GM23338 (cell line): ENCODE results near the gene GDAP1L1. TPM values are rescaled to one million over a fixed set of nuclear protein-coding genes. Genes with fewer than 3 reads are reported as not detected.

ENCODE experiments used
- ATAC-seq: fragments of 200-7000 bp; cut with Tn5 transposase; 3 replicates; pipeline ENCODE4 v1.9.1; 2020
- DNase-seq: peaks from one replicate; pipeline ENCODE4 v3.0.0-alpha.2; 2015; ENCODE audit warnings: low spot score
- H2AFZ ChIP-seq: fragments of 200-600 bp; sonication (generic); 2 replicates; pipeline ENCODE4 v1.8.0; 2016; ENCODE audit warnings: antibody characterized with exemption, mild to moderate bottlenecking, moderate library complexity
- H3F3A ChIP-seq: fragments of 200-600 bp; sonication (generic); replicated peaks from 2 replicates; pipeline ENCODE4 v1.8.0; 2017; ENCODE audit warnings: antibody characterized with exemption, mixed run types, low read depth
- H3K27ac ChIP-seq: fragments of 200-600 bp; sonication (generic); 2 replicates; pipeline ENCODE4 v1.6.1; 2016; ENCODE audit warnings: low read depth
- H3K27me3 ChIP-seq: fragments of 200-600 bp; sonication (generic); 2 replicates; pipeline ENCODE4 v1.8.0; 2016; ENCODE audit warnings: mild to moderate bottlenecking, mixed run types, moderate library complexity; ENCODE audit not compliant: insufficient read depth
- H3K36me3 ChIP-seq: fragments of 200-600 bp; sonication (generic); 2 replicates; pipeline ENCODE4 v1.8.0; 2016; ENCODE audit warnings: mild to moderate bottlenecking; ENCODE audit not compliant: insufficient read depth
- H3K4me1 ChIP-seq: fragments of 200-600 bp; sonication (generic); 2 replicates; pipeline ENCODE4 v1.8.0; 2016; ENCODE audit warnings: mild to moderate bottlenecking, moderate library complexity; ENCODE audit not compliant: insufficient read depth
- H3K4me2 ChIP-seq: fragments of 200-600 bp; sonication (generic); 2 replicates; pipeline ENCODE4 v1.7.1; 2017; ENCODE audit warnings: mixed run types
- H3K4me3 ChIP-seq: fragments of 200-600 bp; sonication (generic); 2 replicates; pipeline ENCODE4 v1.6.1; 2016; ENCODE audit warnings: mixed run types
- H3K79me2 ChIP-seq: fragments of 200-600 bp; sonication (generic); replicated peaks from 2 replicates; pipeline ENCODE4 v1.8.0; 2017; ENCODE audit warnings: mild to moderate bottlenecking; ENCODE audit not compliant: insufficient read depth
- H3K9me2 ChIP-seq: fragments of 200-600 bp; sonication (generic); 2 replicates; pipeline ENCODE4 v1.8.0; 2017; ENCODE audit not compliant: insufficient read depth
- H4K20me1 ChIP-seq: fragments of 200-600 bp; sonication (generic); replicated peaks from 2 replicates; pipeline ENCODE4 v1.8.0; 2017; ENCODE audit warnings: mild to moderate bottlenecking; ENCODE audit not compliant: insufficient read depth
- H3K27ac Mint-ChIP-seq: 2 replicates; pipeline ENCODE4 v1.8.0; 2020; ENCODE audit warnings: inconsistent platforms, mild to moderate bottlenecking, moderate library complexity, mixed read lengths
- H3K27me3 Mint-ChIP-seq: 3 replicates; pipeline ENCODE4 v1.8.0; 2022; ENCODE audit warnings: low read depth, mild to moderate bottlenecking, moderate library complexity, mixed read lengths, inconsistent platforms; ENCODE audit not compliant: insufficient read depth, poor library complexity
- H3K36me3 Mint-ChIP-seq: 3 replicates; pipeline ENCODE4 v1.8.0; 2021; ENCODE audit warnings: low read depth, mild to moderate bottlenecking, inconsistent platforms, moderate library complexity, mixed read lengths
- H3K4me1 Mint-ChIP-seq: 3 replicates; pipeline ENCODE4 v1.8.0; 2020; ENCODE audit warnings: mild to moderate bottlenecking, inconsistent platforms, mixed read lengths
- H3K4me3 Mint-ChIP-seq: 3 replicates; pipeline ENCODE4 v1.8.0; 2021; ENCODE audit warnings: moderate library complexity, mild to moderate bottlenecking, inconsistent platforms, mixed read lengths
- H3K9me3 Mint-ChIP-seq: 3 replicates; pipeline ENCODE4 v1.8.0; 2020; ENCODE audit warnings: moderate library complexity, mild to moderate bottlenecking, inconsistent platforms, mixed read lengths
- CREB1 ChIP-seq: fragments of 250-450 bp; sonication (Bioruptor Pico); IDR thresholded peaks from 2 replicates; pipeline ENCODE4 v1.5.0; 2020; ENCODE audit warnings: low read depth, mild to moderate bottlenecking, moderate library complexity
- EZH2 ChIP-seq: fragments of 200-600 bp; sonication (generic); IDR thresholded peaks from one replicate; pipeline ENCODE4 v1.8.0; 2017; ENCODE audit warnings: antibody characterized with exemption, mild to moderate bottlenecking, low read depth; ENCODE audit not compliant: unreplicated experiment
- EZH2phosphoT487 ChIP-seq: fragments of 200-600 bp; sonication (generic); IDR thresholded peaks from one replicate; pipeline ENCODE4 v1.8.1; 2018; ENCODE audit warnings: antibody characterized with exemption; ENCODE audit not compliant: unreplicated experiment
- JUNB ChIP-seq: IDR thresholded peaks from one replicate; pipeline ENCODE4 v1.6.1; 2016; ENCODE audit warnings: antibody characterized with exemption; ENCODE audit not compliant: unreplicated experiment
- POLR2AphosphoS5 ChIP-seq: IDR thresholded peaks from 2 replicates; pipeline ENCODE4 v1.6.1; 2016; ENCODE audit warnings: antibody characterized with exemption, low read depth
- ZNF331 ChIP-seq: fragments of 250-450 bp; sonication (Bioruptor Pico); IDR thresholded peaks from 2 replicates; pipeline ENCODE4 v1.5.0; 2020; ENCODE audit warnings: low read depth, mild to moderate bottlenecking, moderate library complexity
- polyA plus RNA-seq: library from polyadenylated mRNA; unstranded; fragments of >200 nt; fragmentation: Nextera tagmentation; extraction: Ambion mirVana; gene quantifications from 2 replicates; pipeline ENCODE4 v1.2.1, GENCODE V29; 2016
- total RNA-seq: library from RNA; depleted of rRNA; stranded (reverse); fragments of >200 nt; shearing (Covaris generic); gene quantifications from 2 replicates; pipeline ENCODE4 v1.2.3, GENCODE V29; 2014
- TF ChIP-seq, protein P1 (sequence below), 2 experiments: fragments of 200-600 bp in 1 of 2; sonication (generic) in 1 of 2; conservative IDR thresholded peaks; 2 replicates each; pipeline versions ENCODE4 v1.5.1 to v1.6.1; 2016 to 2017; ENCODE audit warnings: antibody characterized with exemption in 2 of 2, low read depth in 2 of 2, mild to moderate bottlenecking in 2 of 2, moderate library complexity in 1 of 2
- TF ChIP-seq, protein P2 (sequence below): IDR thresholded peaks from 2 replicates; pipeline ENCODE4 v1.6.1; 2016; ENCODE audit warnings: antibody characterized with exemption
- TF ChIP-seq, protein P3 (sequence below): fragments of 250-450 bp; sonication (Bioruptor Pico); IDR thresholded peaks from 2 replicates; pipeline ENCODE4 v1.5.0; 2020; ENCODE audit warnings: mild to moderate bottlenecking, moderate library complexity

The GDAP1L1 gene
- total and polyA plus RNA-seq, 2 experiments from 2014 or later, result 4.5 to 11.2 TPM

DNA sequence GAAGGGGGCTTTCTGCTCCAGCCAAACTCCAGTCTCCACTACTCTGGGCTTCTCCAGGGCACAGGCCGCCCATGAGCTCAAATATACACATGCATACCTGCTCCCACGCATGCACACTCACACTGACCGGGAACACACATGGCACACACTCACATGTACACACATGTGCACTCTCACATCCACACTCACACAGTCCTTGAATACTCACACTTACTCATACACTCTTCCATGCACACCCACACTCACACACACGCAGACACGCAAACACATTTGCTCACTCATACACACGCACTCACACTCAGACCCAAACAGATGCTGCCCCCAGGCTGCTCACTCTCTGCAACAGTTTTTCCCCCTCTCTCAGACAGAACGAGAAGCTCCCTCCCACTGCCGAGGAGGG lies 7.0 kb downstream of the GDAP1L1 start:
- Histone ChIP-seq H2AFZ (no peak overlapping the region), H3K27ac (no peak overlapping the region), H3F3A (no peaks in the 10 kb centered on the region), H3K4me1 (no peaks in the 10 kb centered on the region), H3K27me3 (no peaks in the 10 kb centered on the region), H3K4me3 (no peak overlapping the region), H3K4me2 (no peak overlapping the region), H3K36me3 (no peaks in the 10 kb centered on the region), H4K20me1 (no peaks in the 10 kb centered on the region), H3K9me2 (no peaks in the 10 kb centered on the region), H3K79me2 (no peaks in the 10 kb centered on the region)
- TF ChIP-seq, protein P1, sequence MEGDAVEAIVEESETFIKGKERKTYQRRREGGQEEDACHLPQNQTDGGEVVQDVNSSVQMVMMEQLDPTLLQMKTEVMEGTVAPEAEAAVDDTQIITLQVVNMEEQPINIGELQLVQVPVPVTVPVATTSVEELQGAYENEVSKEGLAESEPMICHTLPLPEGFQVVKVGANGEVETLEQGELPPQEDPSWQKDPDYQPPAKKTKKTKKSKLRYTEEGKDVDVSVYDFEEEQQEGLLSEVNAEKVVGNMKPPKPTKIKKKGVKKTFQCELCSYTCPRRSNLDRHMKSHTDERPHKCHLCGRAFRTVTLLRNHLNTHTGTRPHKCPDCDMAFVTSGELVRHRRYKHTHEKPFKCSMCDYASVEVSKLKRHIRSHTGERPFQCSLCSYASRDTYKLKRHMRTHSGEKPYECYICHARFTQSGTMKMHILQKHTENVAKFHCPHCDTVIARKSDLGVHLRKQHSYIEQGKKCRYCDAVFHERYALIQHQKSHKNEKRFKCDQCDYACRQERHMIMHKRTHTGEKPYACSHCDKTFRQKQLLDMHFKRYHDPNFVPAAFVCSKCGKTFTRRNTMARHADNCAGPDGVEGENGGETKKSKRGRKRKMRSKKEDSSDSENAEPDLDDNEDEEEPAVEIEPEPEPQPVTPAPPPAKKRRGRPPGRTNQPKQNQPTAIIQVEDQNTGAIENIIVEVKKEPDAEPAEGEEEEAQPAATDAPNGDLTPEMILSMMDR (conservative IDR thresholded peaks at IDR 0.05; ENCODE audit: low read depth in 2 of 2), result no peak
- H3K4me1 Mint-ChIP-seq, result peaks cover 13% of the 10 kb centered on the region
- peaks cover 3% of the 10 kb centered on the region for H3K27me3 Mint-ChIP-seq
- H3K4me3 Mint-ChIP-seq, result no peak overlapping the region
- no peaks in the 10 kb centered on the region for H3K36me3 Mint-ChIP-seq
- no peaks in the 10 kb centered on the region for H3K9me3 Mint-ChIP-seq
- H3K27ac Mint-ChIP-seq, result no peak overlapping the region
- ATAC-seq (no peak; the same call in 2 of the 3 replicates), DNase-seq (no peak)

DNA sequence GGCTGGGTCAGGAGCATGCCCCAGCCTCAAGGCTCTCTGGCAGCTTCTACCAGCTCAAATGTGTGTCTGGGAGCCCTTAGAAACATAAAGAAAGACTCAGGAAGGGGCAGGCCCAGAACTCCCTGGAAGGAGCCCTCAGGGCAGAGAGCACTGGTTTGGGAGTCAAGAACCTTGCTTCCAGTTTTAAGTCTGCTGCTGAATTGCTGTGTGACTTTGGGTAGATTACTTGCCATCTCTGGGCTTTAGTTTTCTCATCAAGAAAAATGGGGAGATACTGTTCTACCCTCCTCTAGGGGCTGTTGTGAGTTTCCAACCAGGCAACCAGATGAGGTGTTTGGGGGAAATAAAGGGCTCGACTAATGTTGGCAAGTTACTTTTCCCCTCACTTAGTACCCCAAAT lies 8.8 kb downstream of the GDAP1L1 start:
- no peaks in the 10 kb centered on the region for H3K36me3 ChIP-seq
- no peak overlapping the region for H3K4me3 ChIP-seq
- no peak for ATAC-seq
- H3K4me1 Mint-ChIP-seq, result peaks cover 13% of the 10 kb centered on the region
- peaks cover 6% of the 10 kb centered on the region for H3K27me3 Mint-ChIP-seq
- H3K4me2 ChIP-seq, result no peak overlapping the region
- no peak overlapping the region for H3K27ac ChIP-seq
- H3K9me3 Mint-ChIP-seq, result no peaks in the 10 kb centered on the region
- no peaks in the 10 kb centered on the region for H3K79me2 ChIP-seq
- H3K36me3 Mint-ChIP-seq, result no peaks in the 10 kb centered on the region; the same call in 2 of the 3 replicates
- DNase-seq, result no peak
- H3K4me3 Mint-ChIP-seq, result no peak overlapping the region
- no peaks in the 10 kb centered on the region for H3F3A ChIP-seq
- no peak overlapping the region for H3K27ac Mint-ChIP-seq
- no peaks in the 10 kb centered on the region for H3K27me3 ChIP-seq
- no peaks in the 10 kb centered on the region for H4K20me1 ChIP-seq
- no peak overlapping the region for H2AFZ ChIP-seq
- no peaks in the 10 kb centered on the region for H3K4me1 ChIP-seq
- H3K9me2 ChIP-seq, result no peaks in the 10 kb centered on the region
- TF ChIP-seq, protein P2, sequence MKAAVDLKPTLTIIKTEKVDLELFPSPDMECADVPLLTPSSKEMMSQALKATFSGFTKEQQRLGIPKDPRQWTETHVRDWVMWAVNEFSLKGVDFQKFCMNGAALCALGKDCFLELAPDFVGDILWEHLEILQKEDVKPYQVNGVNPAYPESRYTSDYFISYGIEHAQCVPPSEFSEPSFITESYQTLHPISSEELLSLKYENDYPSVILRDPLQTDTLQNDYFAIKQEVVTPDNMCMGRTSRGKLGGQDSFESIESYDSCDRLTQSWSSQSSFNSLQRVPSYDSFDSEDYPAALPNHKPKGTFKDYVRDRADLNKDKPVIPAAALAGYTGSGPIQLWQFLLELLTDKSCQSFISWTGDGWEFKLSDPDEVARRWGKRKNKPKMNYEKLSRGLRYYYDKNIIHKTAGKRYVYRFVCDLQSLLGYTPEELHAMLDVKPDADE, result no peak
- TF ChIP-seq JUNB (no peak), POLR2AphosphoS5 (no peak), ZNF331 (no peak), EZH2phosphoT487 (no peak), EZH2 (no peak), CREB1 (CRISPR knock-in tag) (no peak)
- TF ChIP-seq, protein P1 (conservative IDR thresholded peaks at IDR 0.05; ENCODE audit: low read depth in 2 of 2), result no peak
- TF ChIP-seq, protein P3, sequence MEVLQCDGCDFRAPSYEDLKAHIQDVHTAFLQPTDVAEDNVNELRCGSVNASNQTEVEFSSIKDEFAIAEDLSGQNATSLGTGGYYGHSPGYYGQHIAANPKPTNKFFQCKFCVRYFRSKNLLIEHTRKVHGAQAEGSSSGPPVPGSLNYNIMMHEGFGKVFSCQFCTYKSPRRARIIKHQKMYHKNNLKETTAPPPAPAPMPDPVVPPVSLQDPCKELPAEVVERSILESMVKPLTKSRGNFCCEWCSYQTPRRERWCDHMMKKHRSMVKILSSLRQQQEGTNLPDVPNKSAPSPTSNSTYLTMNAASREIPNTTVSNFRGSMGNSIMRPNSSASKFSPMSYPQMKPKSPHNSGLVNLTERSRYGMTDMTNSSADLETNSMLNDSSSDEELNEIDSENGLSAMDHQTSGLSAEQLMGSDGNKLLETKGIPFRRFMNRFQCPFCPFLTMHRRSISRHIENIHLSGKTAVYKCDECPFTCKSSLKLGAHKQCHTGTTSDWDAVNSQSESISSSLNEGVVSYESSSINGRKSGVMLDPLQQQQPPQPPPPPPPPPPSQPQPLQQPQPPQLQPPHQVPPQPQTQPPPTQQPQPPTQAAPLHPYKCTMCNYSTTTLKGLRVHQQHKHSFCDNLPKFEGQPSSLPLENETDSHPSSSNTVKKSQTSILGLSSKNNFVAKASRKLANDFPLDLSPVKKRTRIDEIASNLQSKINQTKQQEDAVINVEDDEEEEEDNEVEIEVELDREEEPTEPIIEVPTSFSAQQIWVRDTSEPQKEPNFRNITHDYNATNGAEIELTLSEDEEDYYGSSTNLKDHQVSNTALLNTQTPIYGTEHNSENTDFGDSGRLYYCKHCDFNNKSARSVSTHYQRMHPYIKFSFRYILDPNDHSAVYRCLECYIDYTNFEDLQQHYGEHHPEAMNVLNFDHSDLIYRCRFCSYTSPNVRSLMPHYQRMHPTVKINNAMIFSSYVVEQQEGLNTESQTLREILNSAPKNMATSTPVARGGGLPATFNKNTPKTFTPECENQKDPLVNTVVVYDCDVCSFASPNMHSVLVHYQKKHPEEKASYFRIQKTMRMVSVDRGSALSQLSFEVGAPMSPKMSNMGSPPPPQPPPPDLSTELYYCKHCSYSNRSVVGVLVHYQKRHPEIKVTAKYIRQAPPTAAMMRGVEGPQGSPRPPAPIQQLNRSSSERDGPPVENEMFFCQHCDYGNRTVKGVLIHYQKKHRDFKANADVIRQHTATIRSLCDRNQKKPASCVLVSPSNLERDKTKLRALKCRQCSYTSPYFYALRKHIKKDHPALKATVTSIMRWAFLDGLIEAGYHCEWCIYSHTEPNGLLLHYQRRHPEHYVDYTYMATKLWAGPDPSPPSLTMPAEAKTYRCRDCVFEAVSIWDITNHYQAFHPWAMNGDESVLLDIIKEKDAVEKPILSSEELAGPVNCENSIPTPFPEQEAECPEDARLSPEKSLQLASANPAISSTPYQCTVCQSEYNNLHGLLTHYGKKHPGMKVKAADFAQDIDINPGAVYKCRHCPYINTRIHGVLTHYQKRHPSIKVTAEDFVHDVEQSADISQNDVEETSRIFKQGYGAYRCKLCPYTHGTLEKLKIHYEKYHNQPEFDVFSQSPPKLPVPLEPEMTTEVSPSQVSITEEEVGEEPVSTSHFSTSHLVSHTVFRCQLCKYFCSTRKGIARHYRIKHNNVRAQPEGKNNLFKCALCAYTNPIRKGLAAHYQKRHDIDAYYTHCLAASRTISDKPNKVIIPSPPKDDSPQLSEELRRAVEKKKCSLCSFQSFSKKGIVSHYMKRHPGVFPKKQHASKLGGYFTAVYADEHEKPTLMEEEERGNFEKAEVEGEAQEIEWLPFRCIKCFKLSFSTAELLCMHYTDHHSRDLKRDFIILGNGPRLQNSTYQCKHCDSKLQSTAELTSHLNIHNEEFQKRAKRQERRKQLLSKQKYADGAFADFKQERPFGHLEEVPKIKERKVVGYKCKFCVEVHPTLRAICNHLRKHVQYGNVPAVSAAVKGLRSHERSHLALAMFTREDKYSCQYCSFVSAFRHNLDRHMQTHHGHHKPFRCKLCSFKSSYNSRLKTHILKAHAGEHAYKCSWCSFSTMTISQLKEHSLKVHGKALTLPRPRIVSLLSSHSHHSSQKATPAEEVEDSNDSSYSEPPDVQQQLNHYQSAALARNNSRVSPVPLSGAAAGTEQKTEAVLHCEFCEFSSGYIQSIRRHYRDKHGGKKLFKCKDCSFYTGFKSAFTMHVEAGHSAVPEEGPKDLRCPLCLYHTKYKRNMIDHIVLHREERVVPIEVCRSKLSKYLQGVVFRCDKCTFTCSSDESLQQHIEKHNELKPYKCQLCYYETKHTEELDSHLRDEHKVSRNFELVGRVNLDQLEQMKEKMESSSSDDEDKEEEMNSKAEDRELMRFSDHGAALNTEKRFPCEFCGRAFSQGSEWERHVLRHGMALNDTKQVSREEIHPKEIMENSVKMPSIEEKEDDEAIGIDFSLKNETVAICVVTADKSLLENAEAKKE (CRISPR knock-in tag), result no peak
